TTC549 (cell line): ENCODE results near the gene ATRAID.

ENCODE experiments used
- FAIRE-seq: peaks from 2 replicates; lab custom pipeline; 2012; peaks lifted over from hg19 to GRCh38; lab: Jason Lieb, UNC

ATRAID gene

DNA sequence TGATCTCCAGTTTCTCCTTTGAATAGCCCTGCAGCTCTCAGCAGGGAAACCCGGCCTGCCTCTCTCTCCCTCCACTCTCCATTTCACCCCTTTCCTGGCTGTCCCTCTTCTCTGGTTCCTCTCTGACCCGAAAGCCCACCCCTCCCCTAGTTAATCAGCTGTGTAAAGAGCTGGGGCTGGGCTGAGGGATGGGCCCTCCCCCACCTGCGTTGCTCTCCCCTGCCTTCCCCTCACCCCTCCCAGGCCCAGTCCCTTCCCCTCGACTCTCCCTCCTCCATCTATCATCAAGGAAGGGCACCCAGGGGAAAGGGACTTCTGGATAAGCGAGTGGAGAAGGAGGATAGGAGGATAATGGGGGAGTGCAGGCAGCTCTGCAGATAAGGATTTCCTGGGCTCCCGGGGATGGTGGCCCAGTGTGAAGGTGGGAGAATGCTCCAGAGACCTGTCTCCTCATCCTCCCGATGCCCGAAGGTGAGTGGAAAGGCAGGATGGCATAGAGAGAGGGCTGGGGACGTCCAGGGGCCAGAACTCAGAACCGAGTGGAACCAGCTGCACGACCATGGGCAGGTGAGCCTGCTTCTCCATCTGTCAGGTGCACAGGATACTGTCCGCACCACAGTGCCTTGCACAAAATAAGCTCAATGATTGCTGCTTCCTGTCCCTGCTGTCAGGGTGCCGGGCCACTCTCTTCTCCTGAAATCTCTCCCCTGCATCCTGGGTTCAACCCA lies 39.0 kb downstream of the ATRAID start:
- FAIRE-seq: no peak

DNA sequence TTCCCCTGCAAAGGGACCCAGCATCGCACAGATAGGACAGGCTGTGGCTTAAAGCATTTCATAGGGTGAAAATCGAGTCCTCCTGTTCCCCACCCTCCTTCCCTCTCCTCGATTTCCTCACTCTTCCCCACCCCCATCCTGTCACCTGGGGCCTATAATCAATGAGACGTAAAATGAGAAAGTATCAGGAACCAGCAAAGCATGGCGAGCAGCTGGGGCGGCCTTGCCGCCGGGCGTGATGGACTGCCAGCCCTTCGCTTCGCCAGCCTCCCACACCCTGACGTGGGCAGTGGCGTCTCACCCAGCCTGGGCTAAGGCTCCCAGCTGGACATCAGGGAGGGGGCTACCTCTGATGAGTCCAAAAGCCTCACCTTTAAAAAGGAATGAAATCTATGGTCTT lies 39.9 kb downstream of the ATRAID start:
- no peak for FAIRE-seq

DNA sequence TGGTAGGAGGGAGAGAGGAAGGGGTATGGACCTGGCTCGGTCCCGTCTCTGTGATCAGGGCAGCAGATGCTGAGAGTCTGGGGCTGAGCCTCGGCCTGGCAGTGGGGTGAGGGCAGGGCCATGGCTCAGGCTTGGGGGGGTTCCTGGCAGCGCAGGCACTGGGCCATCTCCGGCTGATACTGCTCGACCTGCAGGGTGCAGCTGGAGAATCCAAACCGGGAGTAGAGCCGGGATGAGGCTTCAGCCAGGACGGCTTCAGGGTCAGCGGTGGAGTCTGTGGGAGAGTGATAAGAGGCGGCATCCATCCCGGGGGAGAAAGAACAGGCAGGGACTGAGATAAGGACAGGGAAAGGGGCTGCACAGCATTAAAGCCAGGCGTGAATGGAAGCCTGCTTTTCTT lies 43.3 kb downstream of the ATRAID start:
- FAIRE-seq: no peak

DNA sequence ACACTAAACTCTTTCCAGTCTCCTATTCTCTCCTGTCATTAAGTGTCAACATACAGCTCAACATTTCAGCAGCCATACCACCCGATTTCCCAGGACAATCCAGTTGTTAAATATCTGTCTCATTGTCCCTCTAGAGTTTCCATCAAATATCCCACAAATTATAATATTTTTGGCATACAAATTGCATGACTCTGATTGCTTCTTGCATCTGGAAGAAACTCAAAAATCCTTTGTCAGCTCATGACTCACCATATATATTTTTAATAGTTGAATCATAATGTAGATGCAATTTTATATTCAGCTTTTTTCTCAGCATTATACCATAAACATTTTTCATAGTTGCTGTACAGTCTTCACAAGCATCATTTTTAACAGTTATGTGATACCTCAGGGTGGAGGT lies 43.8 kb downstream of the ATRAID start:
- no peak for FAIRE-seq

DNA sequence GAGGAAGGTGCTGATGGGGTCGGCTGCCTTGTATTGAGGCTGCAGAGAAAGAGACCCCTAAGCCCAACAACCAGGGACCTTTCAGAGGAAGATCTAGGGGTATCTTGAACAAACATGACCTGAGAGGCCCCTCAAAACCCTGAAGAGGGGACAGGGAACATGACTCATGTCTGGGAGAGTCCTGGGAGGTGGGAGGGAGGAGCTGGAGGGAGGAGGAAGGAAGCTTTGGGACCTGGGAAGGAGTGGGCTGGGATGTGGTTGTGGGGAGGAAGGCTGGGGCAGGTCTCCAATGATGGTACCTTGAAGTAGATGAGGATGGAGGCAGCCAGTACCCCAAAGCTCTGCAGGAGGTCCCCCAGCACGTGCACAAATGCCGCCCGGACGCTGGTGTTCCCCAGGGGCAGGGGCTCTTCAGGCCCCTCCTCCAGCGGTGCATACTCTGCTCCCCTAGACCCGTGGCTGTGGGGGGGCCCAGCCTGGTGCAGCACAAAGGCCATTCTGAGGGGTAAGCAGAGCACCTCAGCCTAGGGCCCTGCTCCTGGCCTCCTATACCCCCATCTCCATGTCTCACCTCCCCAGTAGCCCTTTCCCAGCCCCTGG lies 45.1 kb downstream of the ATRAID start:
- FAIRE-seq: no peak

DNA sequence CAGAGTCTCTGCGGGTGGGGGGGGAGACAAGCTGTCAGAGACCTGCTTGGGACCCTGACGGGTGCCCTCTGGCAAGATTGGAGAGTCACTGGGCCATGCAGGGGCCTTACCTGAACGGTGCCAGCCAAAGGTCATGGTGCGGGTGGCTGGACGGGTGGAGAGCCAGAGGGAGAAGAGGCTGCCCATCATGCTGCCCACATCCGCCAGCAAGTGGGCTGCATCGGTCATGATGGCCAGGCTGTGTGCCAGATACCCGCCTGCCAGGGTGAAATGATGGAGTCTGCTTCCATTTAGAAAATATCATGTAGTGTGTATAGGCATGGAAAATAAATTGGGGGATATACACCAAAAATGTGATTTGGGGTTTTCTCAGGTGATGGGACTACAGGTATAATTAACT lies 46.2 kb downstream of the ATRAID start:
- no peak for FAIRE-seq

DNA sequence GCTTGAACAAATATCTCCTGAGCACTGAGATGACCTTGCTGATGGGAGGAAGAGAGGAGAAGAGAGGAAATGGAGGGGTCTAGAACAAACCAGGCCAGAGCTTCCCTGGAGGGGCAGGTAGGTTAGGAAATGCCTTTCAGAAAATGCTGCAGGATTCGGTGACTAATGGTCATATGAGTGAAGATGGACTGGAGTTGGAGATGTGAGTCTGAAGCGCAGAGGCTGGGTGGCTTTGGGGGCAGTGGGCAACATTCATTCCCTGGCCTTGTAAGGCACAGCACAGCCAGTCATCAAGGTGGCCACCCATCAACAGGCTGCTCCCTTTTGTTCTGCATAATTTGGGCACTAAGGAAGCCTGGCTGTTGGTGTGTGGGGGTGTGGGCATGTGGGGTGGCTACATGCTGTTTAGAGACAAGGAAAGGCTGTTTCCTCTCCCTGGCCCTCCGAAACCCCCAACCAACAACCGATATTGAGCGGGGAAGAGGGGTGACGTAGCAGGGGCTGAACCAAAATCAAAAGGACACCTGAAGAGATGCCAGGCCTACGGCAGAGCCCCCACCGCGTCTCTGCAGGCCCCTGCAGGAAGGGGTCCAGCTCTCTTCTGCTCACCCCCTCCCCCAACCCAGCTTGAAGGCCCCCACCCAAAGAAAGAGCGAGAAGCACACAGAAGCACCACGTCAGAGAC lies 49.5 kb downstream of the ATRAID start:
- no peak for FAIRE-seq

DNA sequence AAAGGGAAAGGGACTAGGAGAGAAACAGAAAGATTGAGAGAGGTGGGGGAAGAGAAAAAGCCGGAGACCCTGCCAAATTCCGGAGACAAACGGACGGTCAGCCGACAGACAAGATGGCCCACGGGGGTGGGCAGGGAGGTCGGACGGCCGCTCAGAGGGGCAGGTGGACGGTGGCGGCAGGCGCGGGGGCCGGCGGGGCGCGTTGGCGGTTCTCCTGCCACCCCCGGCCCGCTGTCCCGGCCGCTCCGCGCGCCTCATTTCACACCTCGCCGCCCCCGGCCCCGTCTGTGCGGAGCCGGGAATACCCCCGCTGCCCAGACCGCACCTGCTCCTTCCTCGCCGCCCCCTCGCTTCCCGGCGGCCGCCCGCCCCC lies 50.1 kb downstream of the ATRAID start:
- FAIRE-seq: no peak

DNA sequence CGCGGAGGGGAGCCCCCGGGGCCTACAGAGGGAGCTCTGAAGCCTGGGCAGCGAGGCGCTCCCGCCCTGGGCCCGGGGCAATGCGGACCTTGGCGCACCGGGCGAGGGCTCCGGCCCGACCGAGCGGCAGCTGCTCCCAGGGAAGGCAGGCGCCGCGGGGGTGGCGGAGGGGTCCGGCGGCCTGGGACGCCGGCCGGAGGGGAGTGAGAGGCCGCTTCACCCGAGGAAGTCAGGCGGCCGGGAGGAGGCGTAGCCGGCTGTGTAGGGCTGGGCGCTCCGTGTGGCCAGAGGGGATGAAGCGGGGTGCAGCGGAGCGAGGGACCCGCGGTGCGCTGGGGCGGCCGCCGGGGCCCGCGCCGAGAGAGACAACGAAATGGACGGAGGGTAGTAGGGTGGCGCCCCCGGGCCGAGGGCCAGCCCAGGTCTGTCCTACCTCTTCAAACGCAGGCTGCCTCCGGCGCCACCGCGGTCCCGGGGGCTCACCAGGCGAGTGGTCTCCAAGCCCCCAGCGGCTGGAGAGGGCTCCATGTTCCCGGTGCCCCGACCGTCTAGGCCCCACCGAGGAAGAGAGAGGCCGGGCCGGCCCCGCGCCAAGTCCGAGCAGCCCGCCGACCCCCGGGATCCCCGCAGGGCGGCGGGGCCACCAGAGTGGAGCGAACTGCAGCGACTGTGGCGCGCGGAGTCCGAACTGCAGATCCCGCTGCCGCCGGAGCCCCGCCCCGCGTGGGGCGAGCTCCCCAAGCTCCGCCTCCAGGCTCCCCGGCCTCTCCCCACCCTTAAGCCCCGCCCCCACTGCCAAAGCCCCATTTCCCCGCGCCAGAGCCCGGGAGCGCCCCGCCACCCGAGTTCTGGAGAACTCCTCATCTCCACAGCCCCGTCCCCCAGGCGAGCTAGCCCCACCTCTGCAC lies 50.8 kb downstream of the ATRAID start, which contains the start of gene SLC30A3:
SLC30A3 (minus strand) TSS at position 669 of the 908 bp plus-strand sequence; CDS start at position 528, 141 bp downstream.
- FAIRE-seq: no peak

DNA sequence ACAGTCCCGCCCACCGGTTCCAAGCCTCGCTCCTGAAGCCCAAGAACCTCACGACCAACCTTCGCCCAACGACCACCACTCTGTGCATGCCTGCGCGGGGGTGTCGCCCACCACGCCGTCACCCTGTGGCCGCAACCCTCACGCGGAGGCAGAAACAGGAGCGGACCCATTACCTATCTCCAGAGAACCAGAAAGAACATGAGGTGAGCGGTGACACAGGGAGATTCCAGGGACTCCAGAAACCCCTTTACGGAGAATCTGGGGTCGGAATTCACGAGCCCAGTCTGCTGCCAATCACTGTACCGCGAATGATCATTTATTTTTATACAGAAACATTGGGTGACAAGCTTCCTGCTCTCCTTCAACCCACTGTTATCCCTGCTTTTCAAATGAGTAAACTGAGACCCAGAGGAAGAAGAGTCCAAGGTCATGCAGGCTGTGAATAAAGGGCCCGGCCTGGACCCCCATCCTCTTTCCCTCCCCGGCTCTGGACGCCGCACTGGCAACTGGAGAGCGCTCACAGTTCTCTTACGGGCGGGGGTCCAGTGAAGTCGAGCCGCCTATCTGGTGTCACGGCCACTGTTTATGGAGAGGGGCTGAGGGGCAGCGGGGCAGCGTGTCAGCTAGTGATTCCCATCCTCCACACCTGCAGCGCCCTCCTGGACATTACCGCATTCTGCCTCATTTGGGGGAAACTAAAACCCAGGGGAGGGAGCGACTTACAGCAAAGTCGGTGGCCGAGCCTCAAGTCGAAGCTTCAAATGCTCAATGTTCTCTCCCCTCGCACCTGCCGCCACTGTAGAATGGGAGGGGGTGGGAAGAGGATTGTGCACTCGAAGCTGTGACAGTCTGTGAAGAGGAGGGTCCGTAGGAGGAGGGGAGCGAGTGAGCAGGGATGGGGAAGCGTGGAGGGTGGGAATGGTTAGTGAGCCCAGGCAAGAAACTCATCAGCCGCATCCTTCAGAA lies 51.7 kb downstream of the ATRAID start:
- no peak for FAIRE-seq

DNA sequence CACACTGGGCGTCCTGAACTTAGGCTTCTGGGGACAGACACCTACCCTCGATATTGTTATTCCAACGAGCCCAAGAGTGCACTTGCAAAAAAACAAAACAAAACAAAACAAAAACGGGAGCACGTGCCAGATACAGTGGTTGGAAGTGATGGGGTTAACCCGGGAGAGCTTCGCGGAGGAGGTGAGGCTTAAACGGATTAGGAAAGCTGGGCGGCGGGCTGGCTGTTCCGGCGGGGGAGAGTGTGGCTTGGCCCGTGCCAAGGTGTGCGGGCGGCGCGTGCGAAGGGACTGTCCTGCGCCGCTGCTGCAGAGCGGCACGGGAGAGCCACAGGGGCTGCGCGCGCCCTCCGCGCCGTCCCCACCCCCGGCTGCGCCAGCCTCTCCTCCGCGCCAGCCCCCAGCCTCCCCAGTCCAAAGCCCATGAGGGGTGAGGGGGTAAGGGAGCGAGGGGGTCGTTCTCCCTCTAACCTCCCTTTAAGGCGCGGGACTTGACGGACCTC lies 52.5 kb downstream of the ATRAID start:
- no peak for FAIRE-seq

DNA sequence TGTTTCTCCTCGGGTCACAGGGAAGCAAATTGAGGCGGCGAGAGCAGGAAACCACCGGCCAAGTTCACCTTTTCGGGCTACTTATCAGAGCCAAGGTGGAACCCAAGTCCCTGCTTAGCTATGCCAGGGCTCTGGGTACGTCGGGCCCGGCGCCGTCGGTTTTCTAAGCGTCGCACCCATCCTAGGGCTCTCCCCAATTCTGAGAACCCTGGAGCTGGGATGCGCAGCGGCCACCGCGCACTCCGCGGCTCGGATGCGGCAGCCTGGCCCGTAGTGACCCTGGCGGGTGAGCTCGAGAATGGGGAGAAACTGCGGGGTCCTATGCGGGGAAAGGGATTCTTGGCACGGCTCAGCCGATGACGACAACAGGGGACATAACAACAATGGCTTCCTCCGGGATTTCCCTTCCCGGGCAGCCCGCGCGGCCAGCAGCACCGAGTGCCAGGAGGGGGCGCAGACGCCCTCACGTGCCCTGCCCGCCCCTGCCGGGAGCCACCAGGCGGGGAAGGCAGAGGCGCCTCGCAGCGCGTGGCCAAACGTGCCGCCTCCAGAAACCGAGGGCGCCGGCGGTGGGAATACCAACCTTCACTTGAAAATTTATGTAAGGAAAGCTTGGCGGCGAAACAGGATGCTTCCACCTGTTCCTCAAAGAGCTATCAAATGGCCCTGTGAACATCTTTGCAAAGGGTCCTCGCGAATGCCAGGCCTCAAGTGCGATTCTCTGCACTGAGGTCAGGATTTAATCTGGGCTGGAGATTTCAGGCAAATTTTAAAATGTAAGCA lies 53.1 kb downstream of the ATRAID start:
- FAIRE-seq: no peak

DNA sequence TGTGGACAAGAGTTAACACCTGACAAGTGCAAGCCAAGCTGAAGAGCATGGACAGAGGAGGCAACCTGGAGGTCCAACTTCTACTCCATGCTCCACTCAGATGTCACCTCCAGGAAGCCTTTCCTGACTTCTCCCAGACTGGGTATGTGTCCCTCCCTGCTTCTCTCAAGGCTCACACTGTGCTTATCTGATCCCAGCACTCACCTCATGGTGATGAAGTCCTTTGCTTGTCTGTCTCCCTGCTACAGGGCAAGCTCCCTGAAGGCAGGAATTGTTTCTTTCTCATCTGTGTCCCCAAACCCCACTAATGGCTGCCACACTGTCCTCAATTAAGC lies 53.7 kb downstream of the ATRAID start:
- FAIRE-seq: no peak
